KG1 (cell line): ENCODE measurements around the gene LUC7L3.
"Not testable (repeated sequence)": the region's sequence is repeated elsewhere in the genome, so short reads cannot be mapped to it uniquely, and the experiment has no call there.

Experiments
- DNase-seq: peaks from one replicate; lab custom pipeline; 2025; lab: John Stamatoyannopoulos, UW

LUC7L3 gene

GRCh38 chr17:50719144-50719923, at the start of gene LUC7L3:
Gene LUC7L3 (plus strand): TSS chr17:50719603. CDS start chr17:50719733, 130 bp downstream.
- peak; percentile 91 for DNase-seq

GRCh38 chr17:50672071-50672470, 47.3 kb upstream of the LUC7L3 start:
- DNase-seq = no peak

- DNase-seq = no peak
Observed at GRCh38 chr17:50672831-50673551, 46.4 kb upstream of the LUC7L3 start.

GRCh38 chr17:50675190-50675589, 44.2 kb upstream of the LUC7L3 start:
- DNase-seq = no peak

- DNase-seq = no peak
Observed at GRCh38 chr17:50675627-50676026, 43.8 kb upstream of the LUC7L3 start.

GRCh38 chr17:50676065-50676975, 43.1 kb upstream of the LUC7L3 start:
- DNase-seq = no peak

- no peak for DNase-seq
Observed at GRCh38 chr17:50677851-50678375, 41.5 kb upstream of the LUC7L3 start.

GRCh38 chr17:50679008-50679544, 40.3 kb upstream of the LUC7L3 start:
- DNase-seq = no peak

- no peak for DNase-seq
Observed at GRCh38 chr17:50680126-50680525, 39.3 kb upstream of the LUC7L3 start.

GRCh38 chr17:50680543-50681262, 38.7 kb upstream of the LUC7L3 start:
- not testable (repeated sequence) for DNase-seq

GRCh38 chr17:50681263-50682200, 37.9 kb upstream of the LUC7L3 start:
- DNase-seq = no peak

GRCh38 chr17:50682441-50682840, 37.0 kb upstream of the LUC7L3 start:
- DNase-seq = no peak

GRCh38 chr17:50682938-50683337, 36.5 kb upstream of the LUC7L3 start:
- no peak for DNase-seq

GRCh38 chr17:50683434-50684287, 35.7 kb upstream of the LUC7L3 start:
- DNase-seq = no peak

- no peak for DNase-seq
Observed at GRCh38 chr17:50684288-50684611, 35.2 kb upstream of the LUC7L3 start.

GRCh38 chr17:50684612-50685333, 34.6 kb upstream of the LUC7L3 start:
- no peak for DNase-seq

- no peak for DNase-seq
Observed at GRCh38 chr17:50685334-50685665, 34.1 kb upstream of the LUC7L3 start.

GRCh38 chr17:50685691-50686493, 33.5 kb upstream of the LUC7L3 start:
- DNase-seq = no peak
